Cardiac muscle cell (in vitro differentiated cells and primary cell): Measurements from ENCODE around the gene TRIO. TPM values are rescaled to one million over a fixed set of nuclear protein-coding genes. Genes with fewer than 3 reads are reported as not detected.

ENCODE experiments used
- DNase-seq, 2 donors: peaks; one replicate each; pipeline versions ENCODE4 v3.0.0 to v3.0.0-alpha.2; 2010 to 2017; ENCODE audit warnings: low read depth in 1 of 2, low spot score in 1 of 2
- H3K27ac ChIP-seq: fragments of 200-600 bp; sonication (generic); 2 replicates; pipeline ENCODE4 v1.5.1; 2016
- H3K27me3 ChIP-seq: fragments of 200-600 bp; sonication (generic); 2 replicates; pipeline ENCODE4 v1.6.0; 2016; ENCODE audit warnings: control low read depth
- H3K36me3 ChIP-seq: fragments of 200-600 bp; sonication (generic); 2 replicates; pipeline ENCODE4 v1.5.1; 2016; ENCODE audit warnings: control low read depth
- H3K4me1 ChIP-seq: fragments of 200-600 bp; sonication (generic); 2 replicates; pipeline ENCODE4 v1.8.1; 2017; ENCODE audit warnings: low read depth, mild to moderate bottlenecking, mixed run types
- H3K4me3 ChIP-seq: fragments of 200-600 bp; sonication (generic); 2 replicates; pipeline ENCODE4 v1.5.1; 2016; ENCODE audit warnings: mild to moderate bottlenecking
- H3K9me3 ChIP-seq: fragments of 200-600 bp; sonication (generic); 2 replicates; pipeline ENCODE4 v1.5.1; 2017; ENCODE audit warnings: low read depth, mild to moderate bottlenecking, control low read depth
- polyA plus RNA-seq: library from polyadenylated mRNA; unstranded; fragments of >200 nt; fragmentation: Nextera tagmentation; extraction: Ambion mirVana; gene quantifications from 2 replicates; pipeline ENCODE4 v1.2.1, GENCODE V29; 2016
- total RNA-seq: library from RNA; depleted of rRNA; stranded (reverse); fragments of >200 nt; gene quantifications from 2 replicates; pipeline ENCODE4 v1.2.3, GENCODE V29; 2016
- TF ChIP-seq, protein P1 (sequence below): IDR thresholded peaks from 2 replicates; pipeline ENCODE4 v1.5.1; 2012; ENCODE audit warnings: low read depth, mild to moderate bottlenecking, low read length

Gene TRIO
- total and polyA plus RNA-seq, 2 experiments from 2014 or later = 15.5 to 104 TPM

DNA sequence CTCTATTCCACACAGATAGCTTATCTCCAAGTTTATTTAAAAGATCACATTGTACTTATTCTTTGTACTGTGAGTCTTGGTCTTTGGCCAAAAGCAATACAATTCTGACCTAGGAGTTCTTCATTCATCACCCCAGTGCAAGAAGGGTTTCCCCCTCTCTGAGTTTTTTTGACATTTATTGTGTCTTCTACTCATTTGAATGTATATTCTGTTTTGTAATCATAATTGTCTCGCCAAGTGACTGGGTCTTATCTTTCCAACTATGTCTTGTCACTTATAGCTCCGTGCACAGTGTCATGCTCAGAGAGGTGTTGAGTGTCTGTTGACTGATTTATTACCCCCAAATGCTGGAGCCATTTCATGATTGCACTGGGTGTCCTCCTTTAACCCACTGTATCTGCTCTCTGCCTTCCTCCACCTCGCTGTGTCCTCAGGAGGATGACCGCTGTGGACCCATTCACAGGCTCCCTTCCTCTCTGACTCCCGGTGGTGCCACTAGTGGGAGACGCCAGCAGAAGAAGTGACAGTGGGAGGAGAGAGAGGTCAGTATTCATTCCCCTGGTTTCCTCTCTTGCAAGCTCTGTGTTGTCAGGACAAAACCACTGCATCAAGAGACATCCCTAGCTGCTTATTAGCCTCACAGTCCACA lies 11.2 kb upstream of the TRIO start:
- DNase-seq = peak in 1 of 2 donors; percentile 23
- Histone ChIP-seq H3K9me3 (no peaks in the 10 kb centered on the region), H3K36me3 (no peaks in the 10 kb centered on the region), H3K27ac (no peak overlapping the region), H3K4me3 (no peak overlapping the region), H3K4me1 (peaks cover 7% of the 10 kb centered on the region), H3K27me3 (no peaks in the 10 kb centered on the region)
- TF ChIP-seq, protein P1, sequence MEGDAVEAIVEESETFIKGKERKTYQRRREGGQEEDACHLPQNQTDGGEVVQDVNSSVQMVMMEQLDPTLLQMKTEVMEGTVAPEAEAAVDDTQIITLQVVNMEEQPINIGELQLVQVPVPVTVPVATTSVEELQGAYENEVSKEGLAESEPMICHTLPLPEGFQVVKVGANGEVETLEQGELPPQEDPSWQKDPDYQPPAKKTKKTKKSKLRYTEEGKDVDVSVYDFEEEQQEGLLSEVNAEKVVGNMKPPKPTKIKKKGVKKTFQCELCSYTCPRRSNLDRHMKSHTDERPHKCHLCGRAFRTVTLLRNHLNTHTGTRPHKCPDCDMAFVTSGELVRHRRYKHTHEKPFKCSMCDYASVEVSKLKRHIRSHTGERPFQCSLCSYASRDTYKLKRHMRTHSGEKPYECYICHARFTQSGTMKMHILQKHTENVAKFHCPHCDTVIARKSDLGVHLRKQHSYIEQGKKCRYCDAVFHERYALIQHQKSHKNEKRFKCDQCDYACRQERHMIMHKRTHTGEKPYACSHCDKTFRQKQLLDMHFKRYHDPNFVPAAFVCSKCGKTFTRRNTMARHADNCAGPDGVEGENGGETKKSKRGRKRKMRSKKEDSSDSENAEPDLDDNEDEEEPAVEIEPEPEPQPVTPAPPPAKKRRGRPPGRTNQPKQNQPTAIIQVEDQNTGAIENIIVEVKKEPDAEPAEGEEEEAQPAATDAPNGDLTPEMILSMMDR = no peak

DNA sequence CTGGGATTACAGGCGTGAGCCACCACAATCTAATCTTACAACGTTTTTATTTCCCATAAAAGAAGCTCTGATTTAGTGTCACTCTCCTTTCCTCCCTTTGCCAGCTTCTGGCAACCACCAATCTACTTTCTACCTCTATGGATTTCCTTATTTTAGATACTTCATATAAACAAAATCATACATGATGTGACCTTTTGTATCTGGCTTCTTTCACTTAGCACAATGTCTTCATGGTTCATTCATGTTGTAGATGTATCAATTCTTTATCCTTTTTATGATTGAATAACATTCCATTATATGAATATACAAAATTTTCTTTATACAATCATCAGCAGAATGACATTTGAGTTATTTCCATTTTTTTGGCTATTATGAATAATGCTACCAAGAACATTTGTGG lies 9.7 kb upstream of the TRIO start:
- H3K4me1 ChIP-seq = peaks cover 7% of the 10 kb centered on the region
- no peak overlapping the region for H3K4me3 ChIP-seq
- no peaks in the 10 kb centered on the region for H3K9me3 ChIP-seq
- H3K27me3 ChIP-seq = no peaks in the 10 kb centered on the region
- DNase-seq = no peak
- H3K27ac ChIP-seq = no peak overlapping the region
- TF ChIP-seq, protein P1 = no peak
- H3K36me3 ChIP-seq = no peaks in the 10 kb centered on the region

- Histone ChIP-seq H3K4me3 (no peak overlapping the region), H3K36me3 (no peaks in the 10 kb centered on the region), H3K27me3 (no peaks in the 10 kb centered on the region), H3K9me3 (no peaks in the 10 kb centered on the region), H3K4me1 (peaks cover 7% of the 10 kb centered on the region), H3K27ac (no peak overlapping the region)
- DNase-seq = no peak
- TF ChIP-seq, protein P1 = no peak
These were observed 9.1 kb upstream of the TRIO start for GRCh38 chr5:14134083-14134482.

DNA sequence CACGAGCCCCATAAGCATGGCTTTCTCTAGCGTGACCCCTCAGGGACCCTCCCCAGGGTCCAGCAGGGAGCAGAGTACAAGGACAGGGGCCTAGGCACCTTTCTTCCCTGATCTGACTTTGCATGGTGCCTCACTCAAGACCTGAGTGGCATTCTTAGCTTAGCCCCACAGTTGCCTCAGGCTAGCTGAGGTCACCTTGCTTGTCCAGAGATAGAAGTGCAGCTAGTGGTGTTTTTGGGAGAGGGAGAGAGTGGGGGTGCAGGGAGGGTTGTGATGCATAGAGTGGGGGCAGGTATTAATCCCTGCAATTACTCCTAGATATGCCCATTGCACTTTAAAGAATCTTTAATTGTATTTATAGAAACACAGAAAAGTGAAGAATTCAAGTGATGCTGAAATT lies 8.4 kb upstream of the TRIO start:
- TF ChIP-seq, protein P1 = no peak
- Histone ChIP-seq H3K27me3 (no peaks in the 10 kb centered on the region), H3K36me3 (no peaks in the 10 kb centered on the region), H3K4me1 (peaks cover 7% of the 10 kb centered on the region), H3K4me3 (no peak overlapping the region), H3K27ac (no peak overlapping the region), H3K9me3 (no peaks in the 10 kb centered on the region)
- no peak for DNase-seq

DNA sequence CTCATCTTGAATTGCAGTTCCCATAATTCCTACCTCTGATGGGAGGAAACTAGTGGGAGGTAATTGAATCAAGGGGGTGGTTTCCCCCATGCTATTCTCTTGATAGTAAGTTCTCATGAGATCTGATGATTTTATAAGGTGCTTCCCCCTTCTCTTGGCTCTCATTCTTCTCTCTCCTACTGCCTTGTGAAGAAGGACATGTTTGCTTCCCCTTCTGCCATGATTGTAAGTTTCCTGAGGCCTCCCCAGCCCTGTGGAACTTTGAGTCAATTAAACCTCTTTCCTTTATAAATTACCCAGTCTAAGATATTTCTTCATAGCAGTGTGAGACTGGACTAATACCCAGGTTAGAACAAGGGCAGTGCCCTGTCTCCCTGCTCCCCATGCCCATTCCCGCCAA lies 7.5 kb upstream of the TRIO start:
- H3K27me3 ChIP-seq = no peaks in the 10 kb centered on the region
- H3K9me3 ChIP-seq = no peaks in the 10 kb centered on the region
- TF ChIP-seq, protein P1 = no peak
- H3K36me3 ChIP-seq = no peaks in the 10 kb centered on the region
- DNase-seq = no peak
- no peak overlapping the region for H3K27ac ChIP-seq
- peaks cover 7% of the 10 kb centered on the region for H3K4me1 ChIP-seq
- no peak overlapping the region for H3K4me3 ChIP-seq

GRCh38 chr5:14136228-14136627 lies 6.9 kb upstream of the TRIO start:
- Histone ChIP-seq H3K27ac (no peak overlapping the region), H3K9me3 (no peaks in the 10 kb centered on the region), H3K36me3 (no peaks in the 10 kb centered on the region), H3K27me3 (no peaks in the 10 kb centered on the region), H3K4me3 (no peak overlapping the region), H3K4me1 (peaks cover 7% of the 10 kb centered on the region)
- no peak for DNase-seq
- TF ChIP-seq, protein P1 = no peak
